GM13976 (cell line): ENCODE data around the gene SPRED2.

Experiments
- DNase-seq: peaks from one replicate; pipeline ENCODE4 v3.0.0; 2012; ENCODE audit warnings: low spot score
- CTCF ChIP-seq: IDR thresholded peaks from 2 replicates; pipeline ENCODE4 v1.5.1; 2012; ENCODE audit warnings: borderline replicate concordance, mild to moderate bottlenecking; ENCODE audit not compliant: insufficient read depth; ENCODE audit errors: extremely low read depth, missing control alignments, control extremely low read depth
- in situ Hi-C: fragments of 300-500 bp; cut with MboI; formaldehyde crosslinking; loops from one replicate; pipeline ENCODE4 v1.12.0; 2022; ENCODE audit warnings: low sequenced_read_pairs, mixed read lengths, inconsistent platforms; ENCODE audit not compliant: unreplicated experiment

The SPRED2 gene

GRCh38 chr2:65458999-65459398 is 26.6 kb upstream of the SPRED2 start:
- no peak for TF ChIP-seq CTCF
- DNase-seq: no peak
- in situ Hi-C loops: no loop called here

- in situ Hi-C loops: no loop called here
- TF ChIP-seq CTCF: no peak
- no peak for DNase-seq
These were observed 24.5 kb upstream of the SPRED2 start for GRCh38 chr2:65456886-65457285.

- no peak for TF ChIP-seq CTCF
- in situ Hi-C loops: no loop called here
- no peak for DNase-seq
These were observed 23.7 kb upstream of the SPRED2 start for GRCh38 chr2:65456064-65456463.

- in situ Hi-C loops: no loop called here
- no peak for DNase-seq
- no peak for TF ChIP-seq CTCF
These were observed 21.5 kb upstream of the SPRED2 start for GRCh38 chr2:65453916-65454315.

GRCh38 chr2:65452150-65452895 is 19.9 kb upstream of the SPRED2 start:
- DNase-seq: no peak
- no peak for TF ChIP-seq CTCF
- in situ Hi-C loops: no loop called here

- no peak for TF ChIP-seq CTCF
- in situ Hi-C loops: no loop called here
- no peak for DNase-seq
These were observed 18.4 kb upstream of the SPRED2 start for GRCh38 chr2:65450810-65451209.

GRCh38 chr2:65450393-65450792 is 18.0 kb upstream of the SPRED2 start:
- DNase-seq: no peak
- in situ Hi-C loops: no loop called here
- no peak for TF ChIP-seq CTCF
